ENCODE data around the gene C2CD4D.

DNA sequence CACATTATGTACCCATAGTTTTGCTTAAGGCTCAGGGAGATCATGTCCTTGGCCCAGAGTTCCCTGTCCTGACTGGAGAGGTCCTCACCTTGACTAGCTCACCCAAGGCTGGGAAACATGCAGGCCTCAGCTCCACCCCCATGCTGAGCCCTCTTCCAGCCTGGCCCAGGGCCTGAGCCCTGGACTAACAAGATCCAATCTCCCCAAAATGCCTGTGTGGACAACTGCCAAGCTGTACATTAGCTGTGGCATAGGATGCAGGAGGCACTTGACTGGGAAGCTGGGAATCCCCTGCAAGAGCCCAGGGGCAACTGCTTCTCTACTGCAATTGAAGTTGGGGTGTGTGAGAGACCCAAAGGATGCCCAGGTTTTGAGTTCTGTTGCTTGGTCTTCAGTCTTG lies 36.5 kb downstream of the C2CD4D start:
- TF ChIP-seq NR2F2 (IDR thresholded peaks at IDR 0.05; ENCODE audit: borderline replicate concordance, low read depth): no peak
- no peak for TF ChIP-seq ZNF546 (CRISPR knock-in tag; conservative IDR thresholded peaks at IDR 0.05)
- no peak for TF ChIP-seq RFX5 (IDR thresholded peaks at IDR 0.05; ENCODE audit: low read depth, low read length)
- TF ChIP-seq STAG1 (CRISPR knock-in tag; IDR thresholded peaks at IDR 0.05): no peak
- TF ChIP-seq, protein P1, sequence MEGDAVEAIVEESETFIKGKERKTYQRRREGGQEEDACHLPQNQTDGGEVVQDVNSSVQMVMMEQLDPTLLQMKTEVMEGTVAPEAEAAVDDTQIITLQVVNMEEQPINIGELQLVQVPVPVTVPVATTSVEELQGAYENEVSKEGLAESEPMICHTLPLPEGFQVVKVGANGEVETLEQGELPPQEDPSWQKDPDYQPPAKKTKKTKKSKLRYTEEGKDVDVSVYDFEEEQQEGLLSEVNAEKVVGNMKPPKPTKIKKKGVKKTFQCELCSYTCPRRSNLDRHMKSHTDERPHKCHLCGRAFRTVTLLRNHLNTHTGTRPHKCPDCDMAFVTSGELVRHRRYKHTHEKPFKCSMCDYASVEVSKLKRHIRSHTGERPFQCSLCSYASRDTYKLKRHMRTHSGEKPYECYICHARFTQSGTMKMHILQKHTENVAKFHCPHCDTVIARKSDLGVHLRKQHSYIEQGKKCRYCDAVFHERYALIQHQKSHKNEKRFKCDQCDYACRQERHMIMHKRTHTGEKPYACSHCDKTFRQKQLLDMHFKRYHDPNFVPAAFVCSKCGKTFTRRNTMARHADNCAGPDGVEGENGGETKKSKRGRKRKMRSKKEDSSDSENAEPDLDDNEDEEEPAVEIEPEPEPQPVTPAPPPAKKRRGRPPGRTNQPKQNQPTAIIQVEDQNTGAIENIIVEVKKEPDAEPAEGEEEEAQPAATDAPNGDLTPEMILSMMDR (CRISPR knock-in tag; IDR thresholded peaks at IDR 0.05): no peak
- TF ChIP-seq RBM22 (optimal IDR thresholded peaks at IDR 0.05; ENCODE audit: low read length): no peak
- TF ChIP-seq, protein P2, sequence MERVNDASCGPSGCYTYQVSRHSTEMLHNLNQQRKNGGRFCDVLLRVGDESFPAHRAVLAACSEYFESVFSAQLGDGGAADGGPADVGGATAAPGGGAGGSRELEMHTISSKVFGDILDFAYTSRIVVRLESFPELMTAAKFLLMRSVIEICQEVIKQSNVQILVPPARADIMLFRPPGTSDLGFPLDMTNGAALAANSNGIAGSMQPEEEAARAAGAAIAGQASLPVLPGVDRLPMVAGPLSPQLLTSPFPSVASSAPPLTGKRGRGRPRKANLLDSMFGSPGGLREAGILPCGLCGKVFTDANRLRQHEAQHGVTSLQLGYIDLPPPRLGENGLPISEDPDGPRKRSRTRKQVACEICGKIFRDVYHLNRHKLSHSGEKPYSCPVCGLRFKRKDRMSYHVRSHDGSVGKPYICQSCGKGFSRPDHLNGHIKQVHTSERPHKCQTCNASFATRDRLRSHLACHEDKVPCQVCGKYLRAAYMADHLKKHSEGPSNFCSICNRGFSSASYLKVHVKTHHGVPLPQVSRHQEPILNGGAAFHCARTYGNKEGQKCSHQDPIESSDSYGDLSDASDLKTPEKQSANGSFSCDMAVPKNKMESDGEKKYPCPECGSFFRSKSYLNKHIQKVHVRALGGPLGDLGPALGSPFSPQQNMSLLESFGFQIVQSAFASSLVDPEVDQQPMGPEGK (CRISPR knock-in tag; IDR thresholded peaks at IDR 0.05): no peak

All from HepG2 (cell line).